OCI-LY3 (cell line): ENCODE data around the gene HLA-DMB.

Experiments
- CTCF ChIP-seq: fragments of 200-600, 300-600 bp; sonication (generic); IDR thresholded peaks from 2 replicates; pipeline ENCODE4 v1.5.1; 2014; ENCODE audit warnings: antibody characterized with exemption, low read length, low read depth
- EZH2phosphoT487 ChIP-seq: fragments of 200-600 bp; shearing (Covaris generic); IDR thresholded peaks from 2 replicates; pipeline ENCODE4 v1.6.1; 2018; ENCODE audit warnings: antibody characterized with exemption, mixed run types, low read depth

GRCh38 chr6:32962213-32962826 lies 21.5 kb upstream of the HLA-DMB start:
- TF ChIP-seq CTCF (no peak), EZH2phosphoT487 (no peak)
